Measurements from ENCODE around the gene HEATR5B. TPM values are rescaled to one million over a fixed set of nuclear protein-coding genes. Genes with fewer than 3 reads are reported as not detected.

The HEATR5B gene
- polyA plus RNA-seq, 1 donor (not counting 4 experiments of a cell fraction or from before 2014, with no cell fraction given), result 21.1 TPM

DNA sequence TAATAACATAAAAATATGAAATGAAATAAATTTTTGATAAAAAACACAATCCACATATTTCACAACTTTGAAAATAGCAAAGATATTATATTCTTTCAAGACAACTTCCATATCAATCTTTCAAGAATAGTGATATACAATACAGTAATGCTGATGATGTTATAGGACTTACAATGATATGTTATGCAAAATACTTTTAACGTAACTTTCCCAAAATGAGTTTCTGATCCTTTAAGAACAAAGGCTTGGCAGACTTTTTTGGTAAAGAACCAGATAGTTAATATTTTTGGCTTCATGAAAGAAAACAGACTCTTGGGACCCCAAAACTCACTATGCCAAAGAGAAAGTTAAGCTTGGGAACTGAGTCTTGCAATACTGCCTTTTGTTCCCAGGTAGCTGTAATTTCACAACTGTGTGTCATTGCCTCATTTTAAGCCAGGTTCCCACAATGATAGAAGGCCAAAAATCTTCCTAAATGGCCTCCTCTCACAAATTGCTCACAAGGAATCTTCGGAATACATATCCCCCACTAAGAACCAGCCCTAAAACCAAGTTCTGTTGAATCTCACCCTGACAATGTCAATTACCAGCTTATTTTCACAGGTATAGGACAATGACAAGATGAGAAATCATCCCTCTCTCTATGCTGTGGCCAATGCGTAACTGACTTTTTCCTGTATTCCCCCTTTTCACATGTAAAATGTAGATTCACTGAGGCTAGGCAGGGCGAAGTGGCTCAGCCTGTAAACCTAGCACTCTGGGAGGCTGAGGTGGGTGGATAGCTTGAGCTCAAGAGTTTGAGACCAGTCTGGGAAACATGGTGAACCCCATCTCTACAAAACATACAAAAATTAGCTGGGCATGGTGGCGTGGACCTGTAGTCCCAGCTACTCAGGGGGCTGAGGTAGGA is 63.0 kb downstream of the HEATR5B start:
- H3K4me2 ChIP-seq (ENCODE audit: control insufficient read depth, extremely low read depth, insufficient read depth, low read depth, low read length), result no peak overlapping the region
- no peaks in the 10 kb centered on the region for H3K27me3 ChIP-seq (ENCODE audit: control insufficient read depth, extremely low read depth, insufficient read depth, low read length)
- no peak overlapping the region for H3K9ac ChIP-seq (ENCODE audit: control insufficient read depth, extremely low read depth, insufficient read depth, low read length)
- no peaks in the 10 kb centered on the region for H3K9me3 ChIP-seq (ENCODE audit: control insufficient read depth, low read depth, low read length)
- H3K79me2 ChIP-seq (ENCODE audit: control insufficient read depth, insufficient read depth, low read length), result no peaks in the 10 kb centered on the region
- dilution Hi-C loops (cut with MboI; ENCODE audit: extremely low pct_ligation_motif_present, low sequenced_read_pairs), result no loop called here
- no peaks in the 10 kb centered on the region for H3K9me1 ChIP-seq (ENCODE audit: control insufficient read depth, extremely low read depth, insufficient read depth, low read length)
- FAIRE-seq, result no peak
- H4K20me1 ChIP-seq (ENCODE audit: control insufficient read depth, extremely low read depth, insufficient read depth, low read length), result no peaks in the 10 kb centered on the region
- H3K36me3 ChIP-seq (ENCODE audit: control insufficient read depth in 2 of 2, extremely low read depth in 1 of 2, insufficient read depth in 2 of 2, low read length in 2 of 2), result peaks cover 11 to 12% of the 10 kb centered on the region in 2 experiments
- no peak overlapping the region for H3K4me3 ChIP-seq (ENCODE audit: control insufficient read depth in 2 of 3, extremely low read depth in 1 of 3, insufficient read depth in 2 of 3, low read depth in 1 of 3, low read length in 3 of 3)
- no peak overlapping the region for H2AFZ ChIP-seq (ENCODE audit: control insufficient read depth, low read length)
- no peak for DNase-seq (ENCODE audit: low read depth, low spot score)
- TF ChIP-seq CTCF (optimal IDR thresholded peaks at IDR 0.05 in 1 of 3, IDR thresholded peaks at IDR 0.05 in 1 of 3, conservative IDR thresholded peaks at IDR 0.05 in 1 of 3; ENCODE audit: extremely low read depth in 1 of 3, insufficient read depth in 2 of 3, low read length in 3 of 3), result no peak
- TF ChIP-seq EZH2 (IDR thresholded peaks at IDR 0.05; ENCODE audit: low read length), result no peak
- no peaks in the 10 kb centered on the region for H3K4me1 ChIP-seq (ENCODE audit: control insufficient read depth, extremely low read depth, insufficient read depth, low read length)
- no peak overlapping the region for H3K27ac ChIP-seq (ENCODE audit: control insufficient read depth, insufficient read depth, low read length)

- FAIRE-seq, result no peak
Observed at GRCh38 chr2:37020212-37020886, 63.8 kb downstream of the HEATR5B start.

More at GRCh38 chr2:37020212-37020886, 63.8 kb downstream of the HEATR5B start:
- H3K36me3 ChIP-seq (ENCODE audit: control insufficient read depth in 2 of 2, extremely low read depth in 1 of 2, insufficient read depth in 2 of 2, low read length in 2 of 2), result peaks cover 7 to 11% of the 10 kb centered on the region in 2 experiments
- no peaks in the 10 kb centered on the region for H4K20me1 ChIP-seq (ENCODE audit: control insufficient read depth, extremely low read depth, insufficient read depth, low read length)
- no peaks in the 10 kb centered on the region for H3K79me2 ChIP-seq (ENCODE audit: control insufficient read depth, insufficient read depth, low read length)
- no peak overlapping the region for H3K4me2 ChIP-seq (ENCODE audit: control insufficient read depth, extremely low read depth, insufficient read depth, low read depth, low read length)
- H2AFZ ChIP-seq (ENCODE audit: control insufficient read depth, low read length), result no peak overlapping the region
- no peaks in the 10 kb centered on the region for H3K9me3 ChIP-seq (ENCODE audit: control insufficient read depth, low read depth, low read length)
- H3K4me1 ChIP-seq (ENCODE audit: control insufficient read depth, extremely low read depth, insufficient read depth, low read length), result no peaks in the 10 kb centered on the region
- TF ChIP-seq EZH2 (IDR thresholded peaks at IDR 0.05; ENCODE audit: low read length) (no peak), CTCF (optimal IDR thresholded peaks at IDR 0.05 in 1 of 3, IDR thresholded peaks at IDR 0.05 in 1 of 3, conservative IDR thresholded peaks at IDR 0.05 in 1 of 3; ENCODE audit: extremely low read depth in 1 of 3, insufficient read depth in 2 of 3, low read length in 3 of 3) (no peak)
- no peak overlapping the region for H3K27ac ChIP-seq (ENCODE audit: control insufficient read depth, insufficient read depth, low read length)
- H3K9ac ChIP-seq (ENCODE audit: control insufficient read depth, extremely low read depth, insufficient read depth, low read length), result no peak overlapping the region
- dilution Hi-C loops (cut with MboI; ENCODE audit: extremely low pct_ligation_motif_present, low sequenced_read_pairs), result no loop called here
- DNase-seq (ENCODE audit: low read depth, low spot score), result no peak
- H3K4me3 ChIP-seq (ENCODE audit: control insufficient read depth in 2 of 3, extremely low read depth in 1 of 3, insufficient read depth in 2 of 3, low read depth in 1 of 3, low read length in 3 of 3), result no peak overlapping the region
- no peaks in the 10 kb centered on the region for H3K9me1 ChIP-seq (ENCODE audit: control insufficient read depth, extremely low read depth, insufficient read depth, low read length)
- H3K27me3 ChIP-seq (ENCODE audit: control insufficient read depth, extremely low read depth, insufficient read depth, low read length), result no peaks in the 10 kb centered on the region
